ENCODE results near the gene ARFGEF2.
"Not testable (repeated sequence)": the region's sequence is repeated elsewhere in the genome, so short reads cannot be mapped to it uniquely, and the experiment has no call there.

Gene ARFGEF2

DNA sequence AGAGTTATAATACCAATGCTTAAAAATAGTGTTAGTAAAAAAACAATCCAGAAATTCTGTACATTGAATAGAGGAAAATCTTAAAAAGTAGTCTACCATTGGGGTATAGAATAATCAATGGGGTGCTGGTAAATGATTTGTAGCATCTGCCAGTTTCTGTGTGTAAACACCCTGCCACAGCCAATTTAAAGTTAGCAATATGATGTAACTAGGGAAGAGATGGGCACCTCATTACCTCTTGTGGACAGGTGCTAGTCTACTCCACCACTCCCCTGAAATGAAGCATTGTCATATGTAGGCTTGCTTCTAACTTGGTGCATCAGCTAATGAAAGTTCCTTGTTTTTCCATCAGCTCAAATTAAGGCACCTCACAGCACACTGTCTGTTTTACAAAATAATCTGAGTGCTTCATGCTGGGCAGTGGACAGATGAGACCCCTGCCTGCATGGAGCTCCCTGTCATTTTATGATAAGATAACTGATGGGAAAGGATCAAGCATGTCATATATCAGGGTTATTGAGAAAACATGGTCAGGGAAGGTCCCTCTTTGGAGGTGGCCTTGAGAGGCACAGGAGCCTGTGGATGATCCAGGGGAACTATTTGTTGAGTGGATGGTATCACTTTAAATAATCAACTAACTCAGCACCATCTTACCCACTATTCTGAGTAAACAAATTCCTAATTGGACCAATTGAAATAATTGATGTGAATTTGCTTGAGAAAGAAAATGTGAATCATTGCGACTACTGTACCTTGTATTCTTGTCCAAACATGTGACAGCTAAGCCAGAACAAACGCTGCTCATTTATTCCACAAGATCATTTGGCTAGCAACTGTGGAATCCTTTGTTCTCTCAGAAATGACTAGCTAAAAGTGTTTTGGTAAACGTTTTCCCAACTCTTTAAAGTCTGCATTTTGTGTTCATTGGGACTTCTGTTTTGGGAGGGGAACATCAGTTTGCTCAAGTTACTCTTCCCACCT, 78.7 kb downstream of the ARFGEF2 start:
- no peak for DNase-seq (ENCODE audit: low spot score)

DNA sequence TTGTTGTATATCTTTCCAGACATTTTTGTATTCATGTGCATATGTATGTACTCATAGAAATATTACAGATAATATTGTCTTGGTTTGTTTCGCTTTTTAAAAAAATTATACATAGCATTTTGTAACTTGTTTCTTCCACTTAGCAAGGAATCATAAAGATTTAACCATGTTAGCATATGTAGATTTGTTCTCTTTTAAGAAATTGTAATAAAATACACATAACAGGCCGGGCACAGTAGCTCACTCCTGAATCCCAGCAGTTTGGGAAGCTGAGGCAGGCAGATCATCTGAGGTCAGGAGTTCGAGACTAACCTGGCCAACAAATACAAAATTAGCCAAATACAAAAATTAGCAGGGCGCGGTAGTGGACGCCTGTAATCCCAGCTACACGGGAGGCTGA, 80.2 kb downstream of the ARFGEF2 start:
- no peak for DNase-seq (ENCODE audit: low spot score)

DNA sequence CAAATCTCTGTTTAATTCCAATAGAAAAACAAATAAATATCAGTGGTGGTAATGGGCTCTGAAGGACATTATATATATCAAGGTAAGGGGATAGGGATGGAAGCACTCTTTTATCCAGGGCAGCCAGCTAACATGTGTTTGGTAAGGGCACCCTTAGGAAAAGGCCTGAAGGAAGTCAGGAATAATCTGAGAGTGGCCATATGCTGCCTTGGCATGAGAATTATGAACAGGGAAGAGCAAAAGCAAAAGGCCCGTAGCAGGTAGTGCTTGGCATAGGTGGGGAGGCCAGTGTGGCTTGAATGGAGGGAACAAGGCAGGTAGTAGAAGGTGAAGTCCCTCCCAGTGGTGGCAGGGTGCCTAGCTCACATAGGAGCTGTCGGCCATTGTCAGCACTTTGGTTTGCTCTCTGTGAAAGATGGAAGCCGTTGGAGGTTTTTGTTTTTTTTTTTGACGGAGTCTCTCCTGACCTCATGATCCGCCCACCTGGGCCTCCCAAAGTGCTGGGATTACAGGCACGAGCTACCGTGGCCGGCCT, 85.0 kb downstream of the ARFGEF2 start:
- DNase-seq (ENCODE audit: low spot score), result no peak

DNA sequence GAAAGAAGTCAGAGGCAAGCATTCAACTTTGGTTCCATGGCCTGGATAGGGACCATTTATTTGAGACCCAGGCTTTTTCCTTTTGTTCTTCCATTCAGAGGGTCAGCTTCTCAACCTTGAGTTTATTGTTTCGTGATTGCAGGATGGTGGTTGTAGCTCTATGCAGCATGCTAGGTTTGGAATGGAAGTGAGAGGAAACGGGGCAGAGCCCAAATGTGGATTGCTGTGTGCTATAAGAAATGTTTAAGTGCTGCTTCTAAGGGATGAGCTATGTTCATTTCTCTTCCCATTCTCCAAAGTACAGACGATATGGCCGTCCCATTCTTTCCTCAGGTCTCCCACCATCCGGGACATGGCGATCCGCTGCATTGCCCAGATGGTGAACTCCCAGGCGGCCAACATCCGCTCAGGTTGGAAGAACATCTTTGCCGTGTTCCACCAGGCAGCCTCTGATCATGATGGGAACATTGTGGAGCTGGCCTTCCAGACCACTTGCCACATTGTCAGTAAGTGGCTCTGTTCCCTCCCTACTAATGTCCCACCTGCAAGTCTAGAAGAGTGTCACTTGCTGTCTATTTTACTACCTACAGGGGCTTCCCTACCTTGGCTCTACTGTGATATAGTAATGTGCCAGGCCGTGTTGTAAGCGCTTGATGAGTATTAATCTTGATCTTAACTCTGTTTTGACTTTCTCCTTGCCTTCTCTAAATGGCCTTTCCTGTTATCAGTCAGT, 88.6 kb downstream of the ARFGEF2 start:
- no peak for DNase-seq (ENCODE audit: low spot score)

DNA sequence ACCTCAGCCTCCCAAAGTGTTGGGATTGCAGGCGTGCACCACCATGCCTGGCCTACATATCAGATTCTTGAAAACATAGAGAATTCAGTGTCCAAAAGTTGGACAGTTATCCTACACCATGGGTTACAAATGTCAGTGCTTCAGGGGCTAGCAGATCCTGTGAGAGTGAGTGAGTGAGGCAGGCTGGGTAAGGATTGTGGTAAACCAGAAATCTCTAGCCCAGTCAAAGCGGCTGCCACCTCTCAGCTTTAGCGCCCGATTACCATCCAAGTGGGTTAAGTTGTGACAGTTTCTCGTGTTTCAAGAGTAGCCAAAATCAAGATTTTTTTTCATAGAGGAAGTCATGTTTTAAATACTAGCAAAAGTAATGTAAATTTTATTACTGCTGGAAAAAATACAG, 102.7 kb downstream of the ARFGEF2 start:
- DNase-seq (ENCODE audit: low spot score), result no peak

DNA sequence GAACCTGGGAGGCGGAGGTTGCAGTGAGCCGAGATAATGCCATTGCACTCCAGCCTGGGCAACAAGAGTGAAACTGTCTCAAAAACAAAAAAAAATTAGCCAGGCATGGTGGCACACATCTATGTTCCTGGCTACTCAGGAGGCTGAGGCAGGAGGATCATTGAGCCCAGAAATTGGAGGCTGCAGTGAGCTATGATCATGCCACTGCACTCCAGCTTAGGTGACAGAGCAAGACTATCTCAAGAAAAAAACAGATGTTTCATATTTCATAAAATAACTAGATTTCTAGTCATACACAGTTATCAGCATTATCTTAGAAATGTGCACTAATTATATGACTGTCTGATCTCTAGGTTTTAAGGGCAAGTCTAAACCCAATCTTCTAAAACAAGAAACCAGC, 106.7 kb downstream of the ARFGEF2 start:
- not testable (repeated sequence) for DNase-seq (ENCODE audit: low spot score)

DNA sequence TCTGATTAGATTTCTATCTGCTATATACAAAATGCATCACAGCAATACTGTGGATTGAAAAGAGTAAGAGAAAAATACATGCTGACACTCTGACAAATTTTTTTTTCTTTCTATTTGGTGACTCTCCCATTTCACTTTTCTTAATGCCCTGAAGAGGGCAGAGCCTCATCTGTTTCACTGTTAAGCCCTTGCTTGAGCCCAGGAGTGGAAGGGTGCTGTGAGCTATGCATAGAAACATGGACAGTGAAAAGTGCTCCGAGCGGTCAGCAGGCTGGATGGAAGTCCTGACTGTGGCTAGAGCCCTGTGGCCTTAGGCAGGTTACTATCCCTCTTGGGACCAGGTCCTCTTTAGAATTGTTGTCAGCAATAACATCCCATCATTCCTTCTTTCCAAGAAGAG, 107.2 kb downstream of the ARFGEF2 start:
- no peak for DNase-seq (ENCODE audit: low spot score)

DNA sequence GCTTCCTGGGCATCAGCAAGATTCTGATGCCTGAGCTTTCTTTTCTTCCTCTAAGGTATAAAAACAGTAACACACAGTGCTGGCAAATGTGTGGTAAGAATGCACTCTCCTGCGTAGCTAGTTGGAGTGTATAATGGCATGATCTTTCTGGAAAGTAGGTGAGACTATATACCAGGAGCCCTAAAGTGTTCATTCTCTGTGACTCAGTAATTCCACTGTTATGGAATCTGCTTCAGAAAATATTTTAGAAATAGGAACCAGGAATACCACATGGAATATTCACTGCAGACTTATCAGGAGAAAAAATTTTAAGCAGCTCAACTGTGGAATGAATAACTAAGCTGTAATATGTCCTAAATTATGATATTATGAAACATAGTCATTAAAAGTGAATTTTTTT, 107.7 kb downstream of the ARFGEF2 start:
- no peak for DNase-seq (ENCODE audit: low spot score)

DNA sequence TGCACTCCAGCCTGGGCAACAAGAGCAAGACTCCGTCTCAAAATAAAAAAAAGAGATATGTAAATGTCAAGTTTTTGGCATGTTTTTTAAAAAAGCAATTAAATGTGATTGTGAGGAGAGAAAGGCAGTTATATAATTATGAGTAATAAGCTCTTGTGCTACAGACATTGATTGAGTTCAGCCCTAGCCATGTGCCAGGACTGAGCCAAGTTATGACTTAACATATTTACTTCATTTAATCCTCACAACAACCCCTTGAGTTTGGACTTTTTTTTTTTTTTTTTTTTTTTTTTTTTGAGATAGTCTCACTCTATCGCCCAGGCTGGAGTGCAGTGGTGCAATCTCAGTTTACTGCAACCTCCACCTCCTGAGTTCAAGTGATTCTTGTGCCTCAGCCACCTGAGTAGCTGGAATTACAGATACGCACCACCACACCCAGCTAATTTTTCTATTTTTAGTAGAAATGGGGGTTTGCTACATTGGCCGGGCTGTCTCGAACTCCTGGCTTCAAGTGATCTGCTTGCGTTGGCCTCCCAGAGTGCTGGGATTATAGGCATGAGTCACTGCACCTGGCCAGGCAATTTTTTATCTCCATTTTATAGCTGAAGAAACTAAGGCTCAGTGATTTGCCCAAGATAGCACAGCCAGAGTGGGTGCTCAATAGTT, 109.6 kb downstream of the ARFGEF2 start:
- no peak for DNase-seq (ENCODE audit: low spot score)

DNA sequence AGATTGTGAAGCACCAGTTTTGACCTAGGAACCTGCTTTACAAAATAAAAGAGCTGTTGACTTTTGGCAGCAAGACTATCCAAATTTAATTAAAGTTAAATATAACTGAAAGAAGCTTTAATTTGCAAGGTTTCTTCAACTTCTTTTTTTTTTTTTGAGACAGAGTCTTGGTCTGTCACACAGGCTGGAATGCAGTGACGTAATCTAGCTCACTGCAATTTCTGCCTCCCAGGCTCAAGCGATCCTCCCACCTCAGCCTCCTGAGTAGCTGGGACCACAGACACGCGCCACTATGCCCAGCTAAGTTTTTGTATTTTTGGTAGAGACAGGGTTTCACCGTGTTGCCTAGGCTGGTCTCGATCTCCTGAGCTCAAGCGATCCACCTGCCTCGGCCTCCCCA, 110.9 kb downstream of the ARFGEF2 start:
- no peak for DNase-seq (ENCODE audit: low spot score)

DNA sequence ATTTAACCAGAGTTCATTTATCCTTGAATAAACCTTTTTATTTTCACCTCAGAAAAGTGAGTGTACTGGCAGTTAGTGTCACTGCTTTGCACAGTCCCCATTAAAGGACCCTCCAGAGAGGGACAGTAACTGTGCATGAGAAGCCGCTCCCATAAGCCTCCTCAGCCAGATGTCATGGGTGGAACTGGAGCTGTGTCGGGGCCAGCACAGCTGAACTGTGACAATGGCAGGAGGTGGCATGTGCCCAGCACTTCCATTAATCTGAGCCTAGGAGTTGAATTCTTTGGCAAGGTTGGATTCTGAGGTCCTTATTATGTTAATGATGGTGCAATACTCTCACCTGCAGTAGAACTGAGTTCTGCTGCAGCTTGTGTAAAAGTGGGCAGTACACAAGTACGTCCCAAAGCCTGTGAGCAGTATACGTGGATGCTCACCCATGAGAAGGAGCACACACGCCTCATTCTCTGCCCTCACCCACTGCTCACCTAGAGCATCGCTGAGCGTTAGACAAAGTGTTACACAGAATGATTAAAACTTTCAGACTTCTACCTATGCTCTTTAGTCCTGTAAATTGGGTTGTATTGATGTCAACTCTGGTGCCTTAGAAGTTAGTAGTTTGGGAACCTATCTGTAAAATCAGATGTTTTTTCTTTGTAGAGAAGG, 112.7 kb downstream of the ARFGEF2 start:
- no peak for DNase-seq (ENCODE audit: low spot score)

DNA sequence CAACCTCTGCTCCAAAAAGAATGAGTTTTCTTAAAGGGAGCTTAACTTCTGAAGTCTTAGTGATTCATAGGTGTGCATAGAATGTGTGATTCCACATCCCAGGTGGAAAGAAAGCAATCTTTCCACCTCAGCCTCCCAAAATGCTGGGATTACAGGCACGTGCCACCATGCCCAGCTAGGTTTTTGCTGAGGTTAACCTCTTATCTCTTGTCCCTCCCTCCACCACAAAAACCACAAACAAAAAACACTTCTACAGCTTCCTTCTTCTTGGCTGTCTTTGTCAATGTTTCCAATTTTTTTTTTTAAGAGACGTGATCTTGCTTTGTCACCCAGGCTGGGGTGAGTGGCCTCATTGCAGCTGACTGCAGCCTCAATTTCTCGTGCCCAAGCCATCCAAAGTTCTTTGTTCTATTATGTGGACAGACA, 116.5 kb downstream of the ARFGEF2 start:
- DNase-seq (ENCODE audit: low spot score), result peak; percentile 27

DNA sequence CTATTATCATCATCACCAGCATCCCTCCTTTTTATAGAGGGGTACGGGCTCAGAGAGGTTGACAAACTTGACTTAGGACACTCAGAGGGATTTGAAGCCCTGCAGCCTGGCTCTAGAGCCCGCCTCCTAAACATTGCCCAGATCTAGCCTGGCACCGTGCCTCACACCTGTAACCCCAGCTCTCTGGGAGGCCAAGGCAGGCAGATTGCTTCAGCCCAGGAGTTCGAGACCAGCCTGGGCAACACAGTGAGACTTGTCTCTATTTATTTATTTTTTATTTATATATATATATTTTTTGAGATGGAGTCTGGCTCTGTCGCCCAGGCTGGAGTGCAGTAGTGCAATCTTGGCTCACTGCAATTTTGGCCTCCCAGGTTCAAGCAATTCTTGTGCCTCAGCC, 118.3 kb downstream of the ARFGEF2 start:
- DNase-seq (ENCODE audit: low spot score), result no peak

DNA sequence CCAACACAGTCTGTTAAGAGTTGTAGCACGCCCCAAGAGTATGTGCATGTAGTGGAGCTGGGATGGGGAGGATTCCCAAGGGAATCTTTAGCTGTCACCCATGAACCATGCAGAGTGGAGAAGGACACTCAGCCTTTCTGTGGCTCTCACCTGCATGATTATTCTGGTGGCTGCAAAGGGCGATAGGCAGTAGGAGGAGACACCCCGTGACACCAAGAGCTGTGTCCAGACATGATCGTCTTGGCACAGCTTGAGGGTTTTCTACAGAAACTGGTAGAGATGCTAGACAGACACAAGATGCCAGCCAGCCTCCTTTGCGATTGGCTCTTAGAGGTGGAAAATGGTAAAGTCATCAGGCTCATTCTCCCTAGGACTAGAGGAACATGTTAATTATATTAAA, 121.5 kb downstream of the ARFGEF2 start:
- no peak for DNase-seq (ENCODE audit: low spot score)

DNA sequence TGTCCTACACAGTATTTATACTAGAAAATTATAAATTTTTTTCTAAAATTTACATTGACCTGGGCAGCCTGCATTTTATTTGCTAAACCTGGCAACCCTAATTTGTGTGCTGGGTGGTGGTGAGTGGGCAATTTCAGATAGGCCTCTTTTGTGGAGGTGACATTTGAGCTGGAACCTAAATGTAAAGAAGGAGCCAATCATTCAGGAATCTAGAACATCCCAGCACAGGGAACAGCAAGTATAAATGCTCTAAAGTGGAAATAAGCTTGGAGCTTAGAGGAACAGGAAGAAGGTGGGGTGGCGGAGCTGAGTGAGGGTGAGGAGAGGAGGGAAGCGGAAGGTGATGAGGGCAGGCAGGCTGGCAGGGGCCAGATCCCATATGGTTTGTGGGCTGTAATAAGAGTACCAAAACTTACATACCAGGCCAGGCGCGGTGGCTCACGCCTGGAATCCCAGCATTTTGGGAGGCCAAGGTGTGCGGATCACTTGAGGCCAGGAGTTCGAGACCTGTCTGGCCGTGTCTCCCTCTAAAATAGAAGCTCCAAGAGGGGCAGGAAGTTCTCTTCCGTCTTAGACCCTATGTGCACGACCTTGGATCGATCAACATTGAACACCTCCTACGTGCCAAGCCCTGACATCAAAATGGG, 124.1 kb downstream of the ARFGEF2 start:
- peak; percentile 3 for DNase-seq (ENCODE audit: low spot score)

DNA sequence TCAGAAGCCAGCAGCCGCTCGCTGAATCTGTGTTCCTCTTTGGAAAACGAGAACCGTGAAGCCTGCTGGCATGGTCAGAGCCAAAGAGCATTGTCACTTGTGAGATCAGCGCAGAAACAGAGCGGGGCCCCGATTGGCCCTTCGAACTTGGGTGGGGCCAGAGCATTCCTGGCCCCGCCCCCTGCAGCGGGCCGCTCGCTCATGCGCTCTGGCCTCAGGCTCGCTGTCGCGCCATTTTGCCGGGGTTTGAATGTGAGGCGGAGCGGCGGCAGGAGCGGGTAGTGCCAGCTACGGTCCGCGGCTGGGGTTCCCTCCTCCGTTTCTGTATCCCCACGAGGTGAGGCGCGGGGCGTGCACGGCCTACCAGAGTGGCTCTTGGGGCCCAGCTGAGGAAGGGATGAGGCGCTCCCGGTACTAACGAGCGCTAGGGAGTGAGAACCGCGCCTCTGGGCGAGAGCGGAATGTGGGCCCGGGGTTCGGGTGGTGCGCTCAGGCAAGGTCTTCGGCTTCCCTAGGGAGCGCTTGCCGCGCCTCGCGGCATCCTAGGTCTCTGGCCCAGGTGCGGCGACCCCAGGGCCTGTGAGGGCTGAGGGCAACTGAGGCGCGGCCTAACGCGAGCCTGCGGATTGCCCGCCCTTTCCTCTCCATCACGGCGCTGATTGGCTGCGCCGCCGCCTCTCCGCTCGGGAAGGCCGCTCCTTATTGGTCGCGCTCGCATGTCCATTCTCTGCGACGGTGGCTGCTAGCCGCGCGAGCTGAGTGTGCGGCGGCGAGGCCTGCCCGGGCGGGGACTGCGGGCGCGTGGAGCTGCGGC, 124.8 kb downstream of the ARFGEF2 start, which contains the start of gene CSE1L:
Gene CSE1L (plus strand): TSS at position 226 of the 814 bp plus-strand sequence. CDS start 12,152 bp downstream, outside the sequence.
- peak; percentile 94 for DNase-seq (ENCODE audit: low spot score)

DNA sequence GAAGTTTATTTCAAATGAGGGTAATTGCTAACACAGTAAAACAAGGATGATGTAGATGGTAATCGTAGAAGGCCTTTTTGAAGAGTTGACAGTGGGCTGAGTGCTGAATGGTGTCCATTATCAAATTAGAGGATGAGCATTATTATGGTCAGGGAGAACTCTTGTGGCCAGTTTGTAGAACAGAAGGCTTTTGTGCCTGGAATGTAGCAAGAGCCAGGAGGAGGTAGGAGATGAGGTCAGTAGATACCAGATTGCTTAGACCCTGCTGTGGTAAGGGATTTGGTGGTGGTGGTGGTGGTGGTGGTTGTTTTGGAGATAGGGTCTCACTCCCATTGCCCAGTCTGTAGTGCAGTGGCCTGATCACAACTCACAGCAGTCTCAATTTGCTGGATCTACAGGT, 130.8 kb downstream of the ARFGEF2 start:
- DNase-seq (ENCODE audit: low spot score), result no peak

DNA sequence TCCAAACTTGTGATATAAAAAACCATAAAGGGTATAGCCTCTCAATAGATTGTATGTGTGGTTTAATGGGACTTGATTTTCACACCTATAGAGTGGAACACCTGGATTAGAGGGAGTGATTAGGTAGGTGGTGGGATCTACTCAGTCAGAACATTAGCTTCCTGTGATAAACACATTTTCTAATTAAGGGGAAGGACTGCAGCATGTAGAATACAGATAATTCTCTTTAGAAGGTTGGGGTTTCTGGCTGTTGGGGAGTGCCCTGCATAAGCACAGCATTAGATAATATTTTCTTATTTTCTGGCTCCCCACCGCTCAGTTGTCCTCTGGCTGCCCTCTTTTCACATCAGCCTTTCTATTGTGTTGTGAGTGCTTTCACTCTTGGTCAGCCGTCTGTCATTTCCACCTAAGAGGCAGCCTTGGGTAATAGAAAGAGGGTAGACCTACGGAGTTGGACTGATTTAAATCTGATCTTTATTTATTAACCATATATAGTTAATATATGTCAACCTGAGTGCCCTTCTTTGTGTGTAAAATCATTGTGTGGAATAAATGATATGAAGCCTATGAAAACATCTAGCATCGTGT, 132.6 kb downstream of the ARFGEF2 start:
- DNase-seq (ENCODE audit: low spot score), result no peak

DNA sequence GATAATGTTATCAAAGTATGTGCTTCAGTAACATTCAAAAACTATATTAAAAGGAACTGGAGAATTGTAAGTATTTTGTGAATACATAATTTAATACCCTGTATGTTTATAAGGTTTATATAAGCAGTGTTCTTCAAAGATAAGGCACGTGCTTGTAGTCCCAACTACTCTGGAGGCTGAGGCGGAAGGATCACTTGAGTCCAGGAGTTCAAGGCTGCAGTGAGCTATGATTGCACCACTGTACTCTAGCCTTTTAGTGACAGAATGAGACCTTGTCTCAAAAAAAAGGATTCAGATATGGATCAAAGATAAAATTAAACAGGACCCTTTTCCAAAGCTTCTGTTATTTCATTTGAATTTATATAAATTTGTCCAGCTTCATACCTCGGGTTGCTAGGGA, 141.8 kb downstream of the ARFGEF2 start:
- DNase-seq (ENCODE audit: low spot score), result no peak

DNA sequence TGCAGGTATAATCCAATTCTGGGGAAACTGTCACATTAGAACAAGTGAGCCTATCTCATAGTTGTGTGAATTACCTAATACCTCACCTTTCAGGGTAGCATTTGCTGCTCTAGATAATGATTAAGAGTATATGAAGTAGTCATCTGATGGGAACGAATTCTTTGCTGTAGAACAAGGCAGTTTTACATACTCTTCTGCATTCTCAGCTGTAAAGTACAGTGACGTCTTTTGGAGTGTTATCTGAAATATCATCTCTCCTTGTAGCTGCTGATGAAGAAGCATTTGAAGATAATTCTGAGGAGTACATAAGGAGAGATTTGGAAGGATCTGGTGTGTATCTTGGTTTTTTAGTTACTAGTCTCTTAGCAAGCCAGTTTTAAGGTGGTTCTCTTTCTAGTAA, 153.0 kb downstream of the ARFGEF2 start:
- no peak for DNase-seq (ENCODE audit: low spot score)
